Smooth muscle cell of the brain vasculature (primary cell): ENCODE measurements around the gene TMEM256.

Experiments used
- DNase-seq: peaks from one replicate; pipeline ENCODE4 v3.0.0-alpha.2; 2012; ENCODE audit warnings: low read depth, low spot score

TMEM256 gene

GRCh38 chr17:7429722-7430121, 25.8 kb upstream of the TMEM256 start:
- DNase-seq = no peak

- no peak for DNase-seq
These were observed 24.7 kb upstream of the TMEM256 start, which contains the start of gene SPEM3 for GRCh38 chr17:7428557-7428956. Gene SPEM3 (plus strand): TSS chr17:7428857. CDS start chr17:7428903, 46 bp downstream.

- DNase-seq = no peak
These were observed 23.7 kb upstream of the TMEM256 start for GRCh38 chr17:7427549-7427948.

GRCh38 chr17:7426896-7427489, 23.1 kb upstream of the TMEM256 start:
- no peak for DNase-seq

- DNase-seq = no peak
These were observed 22.4 kb upstream of the TMEM256 start for GRCh38 chr17:7426203-7426863.

- no peak for DNase-seq
These were observed 21.9 kb upstream of the TMEM256 start for GRCh38 chr17:7425756-7426155.

- no peak for DNase-seq
These were observed 21.4 kb upstream of the TMEM256 start, which contains the start of gene SPEM2 for GRCh38 chr17:7425316-7425715. Gene SPEM2 (plus strand): TSS chr17:7425616. CDS start chr17:7425689, 73 bp downstream.

- DNase-seq = no peak
These were observed 19.8 kb upstream of the TMEM256 start for GRCh38 chr17:7423679-7424078.

GRCh38 chr17:7421186-7421585, 17.3 kb upstream of the TMEM256 start:
- no peak for DNase-seq

- DNase-seq = no peak
These were observed 16.1 kb upstream of the TMEM256 start, which contains the start of gene SPEM1 for GRCh38 chr17:7419819-7420610. Gene SPEM1 (plus strand): TSS chr17:7420324. CDS start chr17:7420385, 61 bp downstream.

- DNase-seq = no peak
These were observed 14.7 kb upstream of the TMEM256 start for GRCh38 chr17:7418472-7419152.

- DNase-seq = no peak
These were observed 13.3 kb upstream of the TMEM256 start for GRCh38 chr17:7417056-7417655.

- no peak for DNase-seq
These were observed 12.4 kb upstream of the TMEM256 start for GRCh38 chr17:7416323-7416722.

- no peak for DNase-seq
These were observed 11.9 kb upstream of the TMEM256 start for GRCh38 chr17:7415784-7416183.

- DNase-seq = no peak
These were observed 10.9 kb upstream of the TMEM256 start for GRCh38 chr17:7414837-7415236.

GRCh38 chr17:7413346-7413985, 9.6 kb upstream of the TMEM256 start:
- DNase-seq = no peak

- no peak for DNase-seq
These were observed 7.5 kb upstream of the TMEM256 start for GRCh38 chr17:7411427-7411750.

GRCh38 chr17:7410634-7411426, 6.9 kb upstream of the TMEM256 start:
- DNase-seq = no peak

- no peak for DNase-seq
These were observed 5.8 kb upstream of the TMEM256 start for GRCh38 chr17:7409716-7410115.

GRCh38 chr17:7408863-7409262, 5.0 kb upstream of the TMEM256 start:
- DNase-seq = no peak
